Mesendoderm (in vitro differentiated cells): ENCODE data around the gene CHRNA4. TPM values are rescaled to one million over a fixed set of nuclear protein-coding genes. Genes with fewer than 3 reads are reported as not detected.
A peak's percentile ranks its signal among the peaks of the same experiment; 100 is the strongest.

Experiments used
- DNase-seq: peaks from one replicate; pipeline ENCODE4 v3.0.0; 2013
- H2AK5ac ChIP-seq: 2 replicates; pipeline ENCODE4 v1.6.1; 2013; ENCODE audit warnings: low read length, inconsistent platforms
- H2BK120ac ChIP-seq: 2 replicates; pipeline ENCODE4 v1.6.1; 2013; ENCODE audit warnings: low read depth, mild to moderate bottlenecking, low read length, moderate library complexity, mixed read lengths
- H2BK15ac ChIP-seq: replicated peaks from 2 replicates; pipeline ENCODE4 v1.6.1; 2013; ENCODE audit warnings: low read depth, mild to moderate bottlenecking, moderate library complexity
- H2BK5ac ChIP-seq: 2 replicates; pipeline ENCODE4 v1.6.1; 2013; ENCODE audit warnings: low read length, inconsistent platforms
- H3K18ac ChIP-seq: 2 replicates; pipeline ENCODE4 v1.6.1; 2013; ENCODE audit warnings: mild to moderate bottlenecking, low read length, mixed read lengths
- H3K23ac ChIP-seq: one replicate; pipeline ENCODE4 v1.6.1; 2013; ENCODE audit warnings: low read length
- H3K27ac ChIP-seq: 2 replicates; pipeline ENCODE4 v1.5.1; 2013; ENCODE audit warnings: low read depth, mild to moderate bottlenecking, inconsistent platforms, low read length, moderate library complexity
- H3K27me3 ChIP-seq: 2 replicates; pipeline ENCODE4 v1.6.1; 2013; ENCODE audit warnings: low read length, control low read depth, mild to moderate bottlenecking, inconsistent platforms; ENCODE audit not compliant: insufficient read depth, poor library complexity
- H3K36me3 ChIP-seq: 2 replicates; pipeline ENCODE4 v1.6.1; 2013; ENCODE audit warnings: low read length, inconsistent platforms; ENCODE audit not compliant: control insufficient read depth, insufficient read depth
- H3K4ac ChIP-seq: one replicate; pipeline ENCODE4 v1.6.1; 2013; ENCODE audit warnings: low read depth, mild to moderate bottlenecking, low read length, moderate library complexity
- H3K4me1 ChIP-seq: 2 replicates; pipeline ENCODE4 v1.6.1; 2013; ENCODE audit warnings: low read depth, low read length, inconsistent platforms; ENCODE audit not compliant: control insufficient read depth
- H3K4me2 ChIP-seq: 2 replicates; pipeline ENCODE4 v1.6.1; 2013; ENCODE audit warnings: low read length
- H3K4me3 ChIP-seq: 2 replicates; pipeline ENCODE4 v1.5.1; 2013; ENCODE audit warnings: mild to moderate bottlenecking, low read length
- H3K56ac ChIP-seq: one replicate; pipeline ENCODE4 v1.6.1; 2013; ENCODE audit warnings: low read length
- H3K79me1 ChIP-seq: 2 replicates; pipeline ENCODE4 v1.6.1; 2013; ENCODE audit warnings: low read length, inconsistent platforms
- H3K79me2 ChIP-seq: 2 replicates; pipeline ENCODE4 v1.6.1; 2013; ENCODE audit warnings: mild to moderate bottlenecking, low read length; ENCODE audit not compliant: control insufficient read depth, insufficient read depth
- H3K9ac ChIP-seq: 2 replicates; pipeline ENCODE4 v1.6.1; 2013; ENCODE audit warnings: low read length, inconsistent platforms
- H4K5ac ChIP-seq: one replicate; pipeline ENCODE4 v1.6.1; 2013; ENCODE audit warnings: low read length
- H4K8ac ChIP-seq: one replicate; pipeline ENCODE4 v1.6.1; 2013; ENCODE audit warnings: low read depth, mild to moderate bottlenecking, control low read depth, low read length, moderate library complexity
- WGBS: extraction: QIAGEN DNeasy Blood & Tissue Kit; methylation state at CpG from one replicate; pipeline ENCODE4 v1.1.7; 2013; ENCODE audit warnings: low lambda C conversion rate, missing lambda C conversion rate; ENCODE audit not compliant: insufficient coverage; ENCODE audit errors: extremely low coverage; 5-methylcytosine and 5-hydroxymethylcytosine counted together
- polyA plus RNA-seq, 2 experiments: library from polyadenylated mRNA; stranded (reverse); fragments of 200-250 nt; gene quantifications; one replicate each; pipeline ENCODE4 v1.2.3, GENCODE V29; 2013

CHRNA4 gene
- polyA plus RNA-seq (2013, experiment 1 of 2) = 0.15 TPM
- 0.13 TPM for polyA plus RNA-seq (2013, experiment 2 of 2)

GRCh38 chr20:63360850-63361518 is at the start of gene CHRNA4:
TSS of gene CHRNA4 (minus strand) at chr20:63361349. CDS start at chr20:63361165, 184 bp downstream.
- Histone ChIP-seq H3K27ac (no peak within 1 kb of the TSS), H3K9ac (no peak within 1 kb of the TSS), H2BK5ac (no peak within 1 kb of the TSS), H3K4me3 (no peak within 1 kb of the TSS), H3K36me3 (no peaks in the 10 kb centered on the region), H4K8ac (no peak within 1 kb of the TSS), H3K4me2 (peak within 1 kb of the TSS; percentile 44), H3K4ac (no peak within 1 kb of the TSS), H2BK15ac (no peak within 1 kb of the TSS), H3K4me1 (no peaks in the 10 kb centered on the region), H3K79me1 (no peaks in the 10 kb centered on the region), H2BK120ac (no peak within 1 kb of the TSS), H2AK5ac (no peak within 1 kb of the TSS), H3K56ac (peak within 1 kb of the TSS; percentile 42), H3K27me3 (peaks cover 7% of the 10 kb centered on the region), H3K18ac (no peak within 1 kb of the TSS), H3K23ac (no peak within 1 kb of the TSS), H4K5ac (no peak within 1 kb of the TSS), H3K79me2 (no peaks in the 10 kb centered on the region)
- WGBS = no CpG with 5 or more reads among the region's 79 CpGs
- DNase-seq = no peak

DNA sequence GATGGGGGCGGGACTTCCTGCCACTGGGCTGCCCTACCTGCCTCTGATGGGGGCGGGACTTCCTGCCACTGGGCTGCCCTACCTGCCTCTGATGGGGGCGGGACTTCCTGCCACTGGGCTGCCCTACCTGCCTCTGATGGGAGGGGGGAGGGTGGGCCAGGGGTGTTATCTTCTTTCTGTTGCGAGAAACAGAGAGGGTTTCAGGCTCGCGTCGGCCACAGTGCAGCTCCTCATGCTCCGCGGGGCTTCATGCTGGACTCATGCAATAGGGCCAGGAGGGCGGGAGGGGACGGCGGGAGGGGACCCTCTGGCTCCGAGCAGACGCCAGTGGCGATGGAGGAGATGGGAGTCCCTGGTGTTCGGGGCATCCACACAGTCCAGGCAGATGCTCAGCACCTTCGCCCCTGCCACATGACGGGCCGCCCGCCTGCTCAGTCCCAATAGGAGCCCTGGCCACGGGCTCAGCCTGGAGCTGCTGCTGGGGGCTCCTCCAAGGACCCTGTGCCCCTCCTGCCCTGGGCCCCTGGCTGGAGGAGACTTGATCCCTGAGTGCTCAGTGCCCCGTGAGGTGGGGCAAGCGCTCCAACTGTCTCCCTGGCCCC is 48.8 kb upstream of the CHRNA4 start:
- Histone ChIP-seq H2BK5ac (no peak overlapping the region), H3K27me3 (no peaks in the 10 kb centered on the region), H3K23ac (no peak overlapping the region), H3K18ac (no peak overlapping the region), H2AK5ac (no peak overlapping the region), H2BK120ac (no peak overlapping the region), H4K8ac (no peak overlapping the region), H3K4me1 (peaks cover 2% of the 10 kb centered on the region), H3K79me2 (no peaks in the 10 kb centered on the region), H3K27ac (no peak overlapping the region), H3K56ac (peak overlapping the region; percentile 65), H4K5ac (no peak overlapping the region), H3K4me3 (no peak overlapping the region), H3K9ac (peak overlapping the region; percentile 32), H3K4ac (peak overlapping the region; percentile 41), H3K36me3 (no peaks in the 10 kb centered on the region), H3K4me2 (peak overlapping the region; percentile 7), H2BK15ac (no peak overlapping the region), H3K79me1 (no peaks in the 10 kb centered on the region)
- WGBS = no CpG with 5 or more reads among the region's 23 CpGs
- DNase-seq = peak; percentile 71

DNA sequence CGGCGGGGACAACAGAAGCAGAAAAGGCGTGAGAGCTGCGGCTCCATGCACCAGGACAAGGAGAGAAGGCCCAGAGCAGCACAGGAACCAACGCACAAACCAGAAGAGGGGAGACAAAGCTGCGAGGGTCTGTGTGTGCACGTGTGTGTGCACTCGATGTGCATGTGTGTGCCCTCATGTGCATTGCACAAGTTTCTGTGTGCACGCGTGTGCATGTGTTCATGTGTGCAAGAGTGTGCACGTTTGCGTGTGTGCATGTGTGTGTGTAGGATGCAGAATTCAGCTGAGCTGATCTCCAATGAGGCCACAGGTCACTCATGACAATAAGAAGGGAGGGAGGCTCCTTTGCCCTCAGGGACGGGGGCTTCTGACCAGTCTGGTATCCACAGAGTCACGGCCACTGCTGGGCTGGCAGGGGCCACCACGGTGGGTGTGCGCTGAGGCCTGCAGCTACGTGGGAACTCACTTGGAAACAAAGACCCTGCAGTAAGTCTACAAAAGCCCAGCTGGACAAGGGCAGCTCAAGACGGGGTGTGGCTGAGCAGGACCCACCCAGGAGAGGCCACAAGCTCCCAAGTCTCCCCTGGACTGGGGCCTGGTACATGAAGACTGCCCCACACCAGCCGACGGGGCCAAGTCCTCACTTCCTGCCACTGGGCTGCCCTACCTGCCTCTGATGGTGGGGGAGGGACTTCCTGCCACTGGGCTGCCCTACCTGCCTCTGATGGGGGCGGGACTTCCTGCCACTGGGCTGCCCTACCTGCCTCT is 48.1 kb upstream of the CHRNA4 start:
- Histone ChIP-seq H4K5ac (peak overlapping the region; percentile 47), H3K4ac (no peak overlapping the region), H3K27ac (no peak overlapping the region), H3K27me3 (no peaks in the 10 kb centered on the region), H2BK5ac (peak overlapping the region; percentile 9), H3K36me3 (no peaks in the 10 kb centered on the region), H3K9ac (peak overlapping the region; percentile 43), H3K18ac (no peak overlapping the region), H4K8ac (no peak overlapping the region), H3K23ac (no peak overlapping the region), H3K4me3 (no peak overlapping the region), H3K56ac (peak overlapping the region; percentile 69), H3K4me2 (no peak overlapping the region), H3K79me1 (no peaks in the 10 kb centered on the region), H3K79me2 (no peaks in the 10 kb centered on the region), H2BK120ac (no peak overlapping the region), H2BK15ac (no peak overlapping the region), H2AK5ac (peak overlapping the region; percentile 24), H3K4me1 (peaks cover 2% of the 10 kb centered on the region)
- DNase-seq = peak; percentile 80
- WGBS = no CpG with 5 or more reads among the region's 21 CpGs

- no CpG with 5 or more reads among the region's 21 CpGs for WGBS
- no peak overlapping the region for H2BK15ac ChIP-seq
- no peak overlapping the region for H4K5ac ChIP-seq
- H3K79me2 ChIP-seq = no peaks in the 10 kb centered on the region
- H3K79me1 ChIP-seq = no peaks in the 10 kb centered on the region
- no peak overlapping the region for H3K9ac ChIP-seq
- no peak overlapping the region for H3K4me2 ChIP-seq
- no peak overlapping the region for H3K27ac ChIP-seq
- no peak overlapping the region for H3K18ac ChIP-seq
- no peaks in the 10 kb centered on the region for H3K36me3 ChIP-seq
- H2BK5ac ChIP-seq = no peak overlapping the region
- no peak overlapping the region for H3K4ac ChIP-seq
- no peak overlapping the region for H3K4me3 ChIP-seq
- H3K56ac ChIP-seq = no peak overlapping the region
- no peak overlapping the region for H3K23ac ChIP-seq
- no peak overlapping the region for H2AK5ac ChIP-seq
- H3K27me3 ChIP-seq = no peaks in the 10 kb centered on the region
- H4K8ac ChIP-seq = no peak overlapping the region
- no peak for DNase-seq
- H3K4me1 ChIP-seq = peaks cover 2% of the 10 kb centered on the region
- H2BK120ac ChIP-seq = no peak overlapping the region
Measured at GRCh38 chr20:63408684-63409046, 47.5 kb upstream of the CHRNA4 start.

GRCh38 chr20:63407928-63408683 is 47.0 kb upstream of the CHRNA4 start:
- Histone ChIP-seq H3K4me1 (peaks cover 2% of the 10 kb centered on the region), H3K9ac (no peak overlapping the region), H3K56ac (no peak overlapping the region), H4K8ac (no peak overlapping the region), H3K4me2 (no peak overlapping the region), H2BK5ac (no peak overlapping the region), H3K4ac (no peak overlapping the region), H3K18ac (no peak overlapping the region), H2AK5ac (no peak overlapping the region), H3K4me3 (no peak overlapping the region), H3K79me1 (no peaks in the 10 kb centered on the region), H4K5ac (no peak overlapping the region), H3K79me2 (no peaks in the 10 kb centered on the region), H3K36me3 (no peaks in the 10 kb centered on the region), H3K27ac (no peak overlapping the region), H3K23ac (no peak overlapping the region), H3K27me3 (no peaks in the 10 kb centered on the region), H2BK120ac (no peak overlapping the region), H2BK15ac (no peak overlapping the region)
- DNase-seq = no peak
- no CpG with 5 or more reads among the region's 27 CpGs for WGBS
